Measurements from ENCODE around the gene S100A3.

The S100A3 gene

DNA sequence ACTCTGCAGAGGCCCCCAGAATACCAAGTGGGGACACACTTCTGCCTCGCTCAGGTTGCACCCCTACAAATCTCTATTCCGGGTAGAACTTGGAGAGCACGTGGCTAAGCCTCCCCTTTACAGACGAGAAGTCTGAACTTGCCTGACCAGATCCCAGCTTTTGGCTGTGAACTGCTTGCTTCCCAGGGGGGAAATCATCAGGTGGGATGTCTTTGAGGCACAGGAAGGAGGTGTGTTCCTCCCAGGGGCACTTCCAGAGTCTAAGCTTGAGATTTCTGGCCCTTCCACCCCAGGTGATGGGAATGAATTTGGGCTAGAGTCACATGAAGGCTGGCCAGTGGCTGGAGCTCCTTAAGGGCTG is 1.3 kb upstream of the S100A3 start:
- in situ Hi-C loops (cut with MboI; ENCODE audit: low sequenced_read_pairs): no loop called here

DNA sequence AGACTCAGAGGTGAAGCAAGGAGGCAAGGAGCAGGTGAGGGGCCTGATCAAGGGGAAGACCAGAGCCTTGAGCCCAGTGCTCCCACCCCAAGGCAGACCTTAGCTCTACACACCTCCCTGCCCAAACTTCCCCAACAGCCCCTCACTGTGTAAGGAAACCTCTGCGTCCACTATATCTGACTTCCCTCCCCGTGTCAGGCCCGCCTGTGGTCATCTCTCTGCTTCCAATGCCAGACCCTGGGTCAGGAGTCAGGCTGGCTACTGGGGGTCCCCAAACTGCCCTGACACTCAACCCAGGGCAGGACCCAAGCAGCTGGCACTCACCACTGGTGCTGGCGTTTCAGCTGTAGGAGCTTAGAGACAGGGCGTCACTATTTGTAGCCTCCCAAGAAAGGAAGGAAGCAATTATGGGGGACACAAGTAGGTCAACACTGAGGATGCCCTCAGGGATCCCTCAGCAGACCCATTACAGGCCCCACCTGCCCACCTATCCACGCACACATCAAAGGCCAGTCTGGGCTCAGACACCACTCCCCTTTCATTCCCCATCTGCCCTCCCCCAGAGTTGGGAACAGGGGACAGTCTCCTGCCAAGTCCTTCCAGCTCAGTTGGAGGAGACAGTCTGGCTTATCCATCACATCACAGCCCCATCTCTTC is 811 bp upstream of the S100A3 start:
- in situ Hi-C loops (cut with MboI; ENCODE audit: low sequenced_read_pairs): loop anchor here (25.0 kb wide), 1 partner anchor 437 kb away; the partner anchor contains the start of genes JTB, RAB13 and RPS27

DNA sequence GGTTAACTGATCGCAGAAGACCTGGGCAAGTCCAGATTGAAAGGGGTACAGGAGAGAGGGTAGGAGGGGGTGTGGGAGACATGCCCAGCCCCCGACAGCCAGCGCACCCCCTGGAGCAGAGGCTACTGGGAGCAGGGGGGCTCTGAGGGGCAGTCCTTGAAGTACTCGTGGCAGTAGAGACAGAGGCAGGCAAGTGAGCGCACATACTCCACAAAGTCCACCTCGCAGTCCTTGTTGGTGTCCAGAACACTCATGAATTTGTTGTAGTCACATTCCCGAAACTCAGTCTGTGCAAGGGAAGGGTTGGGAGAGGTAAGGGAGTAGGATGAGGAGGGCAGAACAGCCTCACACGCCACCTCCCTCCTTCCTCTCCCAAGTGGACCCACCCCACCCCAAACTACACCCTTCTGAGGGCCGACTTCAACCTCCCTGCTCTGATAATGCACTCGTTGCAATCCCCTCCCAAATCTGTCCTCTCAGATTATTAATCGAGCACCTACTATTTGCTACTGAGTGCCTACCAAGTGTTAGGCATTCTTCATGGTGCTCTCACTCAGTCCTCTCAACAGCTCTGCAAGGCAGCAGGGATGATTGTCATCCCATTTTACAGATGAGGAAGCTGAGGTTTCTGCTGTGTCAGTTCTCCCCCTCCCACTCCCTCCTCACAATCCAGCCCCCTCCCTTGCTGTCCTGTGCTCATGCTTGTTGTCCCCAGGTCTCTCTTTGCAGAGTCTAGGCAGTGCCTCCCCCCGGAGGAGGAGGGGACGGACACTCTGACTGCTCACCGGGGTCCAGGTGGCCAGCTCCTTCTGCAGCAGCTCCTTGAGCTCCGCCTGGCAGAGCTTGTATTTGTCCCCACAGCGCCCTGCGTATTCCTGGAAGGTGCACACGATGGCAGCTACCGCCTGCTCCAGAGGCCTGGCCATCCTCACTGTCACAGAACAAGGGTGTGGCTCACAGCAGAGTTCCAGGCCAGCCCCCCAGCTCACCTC is 1.2 kb downstream of the S100A3 start:
- in situ Hi-C loops (cut with MboI; ENCODE audit: low sequenced_read_pairs): loop anchor here (25.0 kb wide), 1 partner anchor 439 kb away; the partner anchor contains the start of genes JTB, RAB13 and RPS27

DNA sequence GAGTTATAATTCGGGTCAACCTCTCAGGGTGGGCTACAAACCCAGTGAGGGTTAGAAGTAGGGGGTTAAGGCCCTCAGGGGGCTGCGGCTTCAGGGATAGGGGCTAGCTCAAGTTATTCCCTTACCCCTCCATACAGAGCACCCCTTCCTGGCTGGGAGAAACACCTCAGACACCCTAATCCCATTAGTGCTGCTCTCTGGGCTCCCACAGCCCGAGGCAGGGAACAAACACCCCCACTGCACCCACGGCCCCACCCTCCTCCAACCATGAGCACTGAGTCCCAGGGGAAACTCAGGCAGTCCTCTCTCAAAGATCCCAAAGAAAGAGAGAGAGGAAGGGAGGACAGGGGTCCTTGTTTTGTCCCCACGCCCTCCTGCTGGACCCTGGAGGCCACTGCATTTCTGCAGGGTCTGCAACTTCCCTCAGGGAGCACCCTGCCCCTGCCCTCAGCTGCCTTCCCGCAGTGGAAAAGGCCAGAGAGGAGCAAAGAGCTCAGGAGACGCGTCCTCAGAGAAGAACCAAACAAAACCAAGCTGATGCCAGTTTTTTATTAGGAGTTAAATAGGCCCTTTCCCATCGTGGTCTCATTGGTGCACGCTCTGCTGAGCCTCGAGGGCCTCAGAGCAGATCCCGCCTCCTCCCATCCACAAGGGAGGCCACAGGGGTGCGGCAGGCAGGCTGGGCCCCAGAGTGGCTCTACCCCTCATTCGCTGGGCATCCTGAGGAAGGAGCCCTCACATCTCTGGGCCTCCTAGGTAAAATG is 2.1 kb downstream of the S100A3 start:
- in situ Hi-C loops (cut with MboI; ENCODE audit: low sequenced_read_pairs): loop anchor here (25.0 kb wide), 1 partner anchor 440 kb away; the partner anchor contains the start of genes JTB, RAB13 and RPS27

DNA sequence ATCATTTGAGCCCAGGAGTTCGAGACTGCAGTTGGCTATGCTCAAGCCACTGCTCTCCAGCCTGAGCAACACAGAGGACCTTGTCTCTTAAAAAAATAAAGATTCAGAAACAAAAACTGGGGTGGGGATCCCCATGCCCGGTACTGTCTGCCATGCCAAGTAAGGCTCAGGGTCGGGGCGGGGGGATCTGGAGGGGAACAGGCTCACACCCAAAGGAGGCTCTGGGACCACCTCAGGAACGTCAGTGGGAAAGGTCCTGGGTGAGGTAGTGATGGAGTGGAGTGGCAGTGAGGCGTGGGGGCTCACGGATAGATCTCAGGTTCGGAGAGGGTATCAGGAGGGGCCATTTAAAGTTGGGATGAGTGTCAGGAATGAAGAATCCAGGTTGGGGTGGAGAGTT is 2.7 kb downstream of the S100A3 start:
- in situ Hi-C loops (cut with MboI; ENCODE audit: low sequenced_read_pairs): loop anchor here (25.0 kb wide), 1 partner anchor 441 kb away; the partner anchor contains the start of genes JTB, RAB13 and RPS27

DNA sequence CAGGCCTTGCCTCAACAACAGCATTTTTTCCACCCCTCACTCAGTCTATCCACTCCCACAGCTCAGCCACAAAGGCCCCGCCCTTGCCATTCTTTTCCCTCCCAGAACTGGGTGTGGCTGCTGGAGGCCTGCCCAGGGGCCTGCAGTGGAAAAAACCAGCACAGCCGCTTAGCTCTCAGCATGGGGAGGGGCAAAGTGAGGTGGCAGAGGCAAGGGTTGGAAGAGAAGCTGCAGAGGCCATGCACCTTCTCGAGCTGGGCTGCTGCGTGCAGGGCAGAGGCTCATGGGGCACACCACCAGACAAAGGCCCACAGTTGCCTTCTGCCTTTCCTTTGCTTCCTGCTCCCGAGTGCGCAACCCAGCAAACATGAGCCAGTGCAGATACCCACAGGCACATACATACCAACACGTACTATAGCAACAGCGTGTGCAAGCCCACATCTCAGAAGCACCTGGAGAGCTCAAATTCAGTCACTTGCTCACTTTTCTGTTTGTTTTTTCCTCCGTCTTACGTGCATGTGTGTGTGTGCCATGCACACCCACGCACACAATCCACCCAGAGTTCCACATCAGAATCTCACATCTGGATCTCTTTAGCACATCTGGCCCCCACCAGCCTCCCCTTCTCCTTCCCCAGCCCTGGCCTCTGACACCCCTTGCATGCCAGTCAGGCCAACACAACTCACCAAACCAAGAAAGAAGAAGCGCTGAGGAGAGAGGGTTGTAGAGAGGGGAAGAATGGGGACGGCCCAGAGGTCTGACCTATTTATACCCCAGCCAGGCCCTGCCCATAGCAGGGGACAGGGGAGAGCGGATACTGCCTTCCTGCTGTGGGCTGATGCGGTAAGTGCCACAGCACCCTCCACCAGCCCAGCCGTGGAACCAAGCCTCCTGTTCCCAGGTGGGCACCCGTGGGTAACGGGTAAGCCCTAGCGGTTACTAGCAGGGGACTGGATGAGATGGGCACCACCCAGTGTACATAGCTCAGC is 3.7 kb downstream of the S100A3 start, which contains the start of gene S100A4:
Gene S100A4 (minus strand): TSS at position 740 of the 989 bp plus-strand sequence. CDS start 1,012 bp downstream, outside the sequence.
- in situ Hi-C loops (cut with MboI; ENCODE audit: low sequenced_read_pairs): loop anchor here (25.0 kb wide), 1 partner anchor 442 kb away; the partner anchor contains the start of genes JTB, RAB13 and RPS27

DNA sequence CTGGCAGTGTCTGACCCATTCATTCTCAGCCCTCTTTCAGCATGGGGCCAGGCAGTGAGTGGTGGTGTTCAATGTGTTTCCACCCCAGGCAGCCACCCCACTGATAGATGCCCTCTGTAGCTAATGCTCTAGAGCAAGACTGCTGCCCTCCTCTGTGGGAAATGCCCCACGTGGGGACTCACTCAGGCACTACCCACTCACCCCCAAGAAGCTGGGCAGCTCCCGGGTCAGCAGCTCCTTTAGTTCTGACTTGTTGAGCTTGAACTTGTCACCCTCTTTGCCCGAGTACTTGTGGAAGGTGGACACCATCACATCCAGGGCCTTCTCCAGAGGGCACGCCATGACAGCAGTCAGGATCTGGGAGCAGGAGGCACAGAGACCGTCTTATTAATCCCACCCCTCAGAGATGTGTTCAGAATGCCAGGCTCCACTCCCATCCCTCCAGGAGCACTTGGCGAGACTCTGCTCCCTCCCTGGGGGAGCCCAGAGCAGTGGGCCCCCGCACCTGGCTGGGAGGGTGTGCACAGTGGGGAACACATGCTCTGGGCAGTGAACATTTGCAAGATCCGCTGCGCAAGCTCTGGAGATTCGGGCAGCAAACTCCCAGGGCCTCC is 4.5 kb downstream of the S100A3 start:
- in situ Hi-C loops (cut with MboI; ENCODE audit: low sequenced_read_pairs): loop anchor here (25.0 kb wide), 1 partner anchor 443 kb away; the partner anchor contains the start of genes JTB, RAB13 and RPS27

DNA sequence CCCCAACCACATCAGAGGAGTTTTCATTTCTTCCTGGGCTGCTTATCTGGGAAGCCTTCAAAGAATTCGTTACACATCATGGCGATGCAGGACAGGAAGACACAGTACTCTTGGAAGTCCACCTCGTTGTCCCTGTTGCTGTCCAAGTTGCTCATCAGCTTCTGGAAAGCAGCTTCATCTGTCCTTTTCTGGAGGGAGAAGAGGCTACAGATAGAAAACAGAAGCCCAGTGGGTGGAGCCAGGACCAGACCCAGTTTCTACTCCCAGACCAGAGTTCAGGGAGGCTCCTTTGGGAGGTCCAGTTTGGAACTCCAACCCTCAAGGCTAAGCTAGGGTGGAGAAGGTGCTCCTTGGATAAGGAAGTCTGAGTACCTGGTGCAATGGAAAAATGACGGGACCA is 5.3 kb downstream of the S100A3 start:
- in situ Hi-C loops (cut with MboI; ENCODE audit: low sequenced_read_pairs): loop anchor here (25.0 kb wide), 1 partner anchor 444 kb away; the partner anchor contains the start of genes JTB, RAB13 and RPS27

DNA sequence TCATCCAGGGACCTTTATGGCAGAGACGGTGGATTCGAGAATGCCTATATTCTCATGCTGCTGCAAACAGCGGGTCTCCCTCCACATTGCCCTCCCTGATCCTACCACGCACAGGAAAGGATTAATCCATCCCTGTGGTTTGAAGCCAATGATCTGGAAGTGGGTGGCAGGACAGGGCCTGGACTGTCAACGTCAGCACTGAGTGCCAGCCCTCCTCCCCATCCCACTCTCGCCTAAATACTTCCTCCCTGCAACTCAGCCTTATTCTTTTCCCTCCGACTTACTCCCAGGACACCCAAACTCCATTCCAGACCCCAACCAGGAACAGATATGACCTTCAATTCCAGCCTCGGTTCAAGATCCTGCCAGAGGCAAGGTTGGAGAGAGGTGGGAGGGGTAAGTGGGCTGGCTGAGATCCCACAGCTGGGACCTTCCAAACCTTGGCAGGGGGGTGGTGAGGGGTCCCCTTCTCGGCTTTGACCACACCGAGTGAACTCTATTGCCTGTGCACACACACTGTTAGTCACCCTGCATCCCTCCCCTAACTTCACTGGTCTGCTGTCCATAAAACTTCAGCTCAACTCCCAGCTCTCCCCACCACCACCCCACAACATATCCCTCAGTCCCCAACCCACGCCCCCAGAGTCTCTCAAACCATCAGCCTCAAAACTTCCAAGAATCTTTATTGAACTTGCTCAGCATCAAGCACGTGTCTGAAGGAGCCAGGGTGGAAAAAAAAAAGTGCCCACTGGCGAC is 5.9 kb downstream of the S100A3 start:
- in situ Hi-C loops (cut with MboI; ENCODE audit: low sequenced_read_pairs): loop anchor here (25.0 kb wide), 1 partner anchor 444 kb away; the partner anchor contains the start of genes JTB, RAB13 and RPS27

DNA sequence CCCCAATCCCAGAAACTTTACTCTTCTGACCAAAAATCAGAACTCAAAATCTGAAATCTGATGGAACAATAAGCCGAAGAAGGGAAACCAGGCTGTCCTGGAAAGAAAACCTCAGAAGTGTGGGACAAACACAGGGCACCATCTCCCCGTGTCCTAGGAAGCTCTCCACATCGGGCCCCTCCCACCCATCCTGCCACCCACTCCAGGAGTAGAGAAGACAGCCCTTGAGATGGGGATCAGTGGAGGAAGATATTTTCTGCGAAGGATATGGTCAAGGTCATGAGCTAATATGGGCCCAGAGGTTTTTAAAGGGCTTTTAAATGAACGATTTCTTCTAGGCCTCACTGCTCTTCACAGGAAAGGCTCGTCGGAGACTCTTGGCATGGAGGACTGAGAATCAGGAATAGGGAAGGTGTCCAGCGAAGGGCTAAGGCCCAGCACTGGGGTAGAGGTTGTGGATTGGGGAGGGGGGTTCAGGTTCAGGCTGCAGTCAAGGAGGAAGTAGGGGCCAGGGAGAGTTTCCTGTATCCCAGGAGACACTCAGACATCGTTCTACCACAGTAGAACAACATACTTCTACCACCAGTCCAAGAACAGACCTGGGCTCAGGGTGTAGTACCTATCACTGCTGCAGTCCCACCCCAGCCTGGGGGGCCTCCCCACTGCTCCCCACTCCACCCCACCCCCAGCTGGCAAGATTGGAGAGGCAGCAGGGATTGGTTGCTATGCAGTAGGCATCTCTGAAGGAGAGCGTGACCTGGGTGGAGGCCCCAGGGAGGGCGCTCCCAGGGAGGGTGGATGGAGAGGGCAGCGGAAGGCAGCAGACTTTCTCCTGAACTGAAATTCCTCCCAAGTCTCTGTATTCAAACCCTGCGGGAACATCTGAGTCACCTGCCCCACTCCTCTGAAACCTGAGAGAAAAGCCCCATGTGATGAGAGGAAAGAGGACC is 7.1 kb downstream of the S100A3 start:
- in situ Hi-C loops (cut with MboI; ENCODE audit: low sequenced_read_pairs): loop anchor here (25.0 kb wide), 1 partner anchor 445 kb away; the partner anchor contains the start of genes JTB, RAB13 and RPS27

DNA sequence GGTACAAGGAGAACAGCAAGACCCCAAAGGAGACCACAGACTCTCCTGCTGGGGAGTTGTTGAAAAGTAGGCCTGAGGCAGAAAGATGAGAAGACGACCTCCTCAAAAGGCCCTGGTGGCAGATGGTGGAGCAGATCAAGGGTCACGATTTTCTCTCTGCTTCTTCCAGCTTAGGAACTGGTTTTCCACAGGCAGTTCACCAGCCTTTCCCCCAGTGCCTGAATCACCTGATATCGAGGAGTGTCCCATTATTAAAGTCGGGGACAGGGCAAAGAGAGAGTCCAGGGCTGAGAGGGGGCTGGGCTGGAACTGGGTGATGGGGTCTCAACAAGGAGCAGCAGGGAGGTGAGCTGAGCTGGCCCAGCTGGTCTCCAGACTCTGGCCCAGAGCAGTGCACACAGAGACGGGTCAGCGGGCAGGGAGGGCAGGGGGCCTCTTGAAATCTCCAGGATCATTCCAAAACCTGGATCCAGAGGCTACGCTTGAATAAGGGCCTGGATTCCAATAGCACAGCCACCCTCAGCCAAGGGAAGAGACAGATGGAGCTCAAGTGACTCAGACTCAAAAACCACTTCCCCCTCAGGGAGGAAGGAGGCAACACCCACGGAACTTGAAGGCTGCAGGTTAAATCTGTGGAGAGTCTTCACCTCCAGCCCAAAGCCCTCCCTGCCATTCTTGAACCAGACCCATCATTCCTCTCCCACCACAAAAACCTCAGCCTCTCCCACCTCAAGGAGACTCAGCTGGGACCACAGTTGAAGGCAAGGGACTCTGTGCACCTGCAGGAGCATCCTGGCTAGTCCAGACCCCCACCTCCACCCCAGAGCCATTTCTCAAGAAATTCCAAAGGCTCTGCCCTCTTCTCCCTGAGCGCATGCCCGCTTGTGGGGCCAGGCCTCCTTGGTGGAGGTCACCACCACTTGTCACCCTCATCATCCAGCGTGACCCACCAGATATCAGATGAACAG is 8.4 kb downstream of the S100A3 start, which contains the start of gene S100A5:
Gene S100A5 (minus strand): TSS at position 541 of the 968 bp plus-strand sequence. CDS start 743 bp downstream, outside the sequence.
- in situ Hi-C loops (cut with MboI; ENCODE audit: low sequenced_read_pairs): loop anchor here (25.0 kb wide), 1 partner anchor 447 kb away; the partner anchor contains the start of genes JTB, RAB13 and RPS27

DNA sequence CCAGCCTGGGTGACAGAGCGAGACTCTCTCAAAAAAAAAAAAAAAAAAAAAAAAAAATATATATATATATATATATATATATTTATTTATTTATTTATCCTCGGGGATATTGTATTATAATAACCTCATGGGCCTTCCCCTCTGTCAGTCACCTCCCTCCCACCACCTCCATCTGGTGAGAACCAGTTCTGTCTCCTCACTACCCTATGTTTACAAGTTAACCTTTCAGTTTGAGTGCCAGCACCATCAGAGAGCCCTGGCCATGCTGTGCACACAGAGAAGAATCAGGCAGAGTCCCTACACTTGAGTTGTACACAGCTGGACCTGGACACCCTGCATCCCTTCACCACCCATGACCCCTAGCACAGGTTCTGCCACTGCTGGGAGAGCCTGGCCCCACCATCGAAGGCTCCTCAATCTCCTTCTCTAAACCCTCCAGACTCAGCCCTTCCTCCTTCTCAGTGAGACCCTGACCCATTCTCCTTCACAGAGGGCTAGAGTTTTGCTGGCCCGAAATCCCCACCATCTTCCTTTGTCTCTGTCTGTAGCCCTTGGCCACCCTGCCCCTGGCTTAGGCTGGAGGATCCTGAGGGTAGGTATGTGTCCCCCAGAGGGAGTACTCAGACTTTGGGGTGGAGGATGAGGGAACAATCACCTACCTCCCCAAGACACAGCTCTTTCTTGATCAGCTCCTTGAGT is 9.5 kb downstream of the S100A3 start:
- in situ Hi-C loops (cut with MboI; ENCODE audit: low sequenced_read_pairs): loop anchor here (25.0 kb wide), 1 partner anchor 448 kb away; the partner anchor contains the start of genes JTB, RAB13 and RPS27

DNA sequence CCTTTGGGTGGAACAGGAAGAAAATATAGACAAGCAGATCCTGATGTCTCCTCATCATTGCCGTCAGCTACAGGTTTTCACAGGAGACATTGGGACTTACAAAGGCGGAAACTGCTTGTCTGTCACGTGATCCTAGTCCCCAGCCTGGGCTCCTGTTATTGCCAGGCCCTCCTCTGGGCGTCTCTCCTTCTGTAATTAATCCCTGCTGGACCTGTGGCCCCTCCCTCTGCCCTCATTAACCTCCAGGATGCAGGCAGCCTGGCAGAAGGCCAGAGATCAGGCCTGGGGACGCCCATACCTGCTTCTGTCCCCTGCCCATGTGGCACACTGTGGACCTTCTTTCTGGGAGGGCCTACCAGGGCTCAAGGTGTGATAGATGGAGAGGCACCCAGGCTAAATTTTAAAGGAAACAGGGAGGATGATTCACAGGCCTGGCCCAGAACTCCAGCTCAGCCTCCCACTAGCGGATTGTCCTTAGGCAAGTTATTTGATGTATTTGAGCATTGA is 10.7 kb downstream of the S100A3 start:
- in situ Hi-C loops (cut with MboI; ENCODE audit: low sequenced_read_pairs): loop anchor here (25.0 kb wide), 1 partner anchor 449 kb away; the partner anchor contains the start of genes JTB, RAB13 and RPS27

DNA sequence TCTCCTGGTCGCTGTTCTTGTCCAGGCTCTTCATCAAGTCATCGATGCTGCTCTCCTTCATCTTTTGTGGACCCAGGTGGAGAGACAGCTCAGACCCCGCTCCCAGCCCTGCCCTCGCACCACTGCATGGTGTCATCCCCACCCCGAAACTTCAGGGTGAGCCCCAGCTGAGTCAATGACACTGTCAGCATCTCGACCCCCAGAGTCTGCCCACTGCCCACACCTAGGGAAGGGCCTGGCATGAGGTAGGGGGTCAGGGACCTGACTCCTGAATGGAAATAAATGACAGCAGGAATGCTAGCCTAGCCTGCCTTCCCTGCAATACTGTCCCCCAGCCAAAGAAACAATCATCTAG is 11.7 kb downstream of the S100A3 start:
- in situ Hi-C loops (cut with MboI; ENCODE audit: low sequenced_read_pairs): loop anchor here (25.0 kb wide), 1 partner anchor 450 kb away; the partner anchor contains the start of genes JTB, RAB13 and RPS27
